GM06990 (cell line): ENCODE measurements around the gene SLC43A2.

ENCODE experiments used
- DNase-seq: peaks from one replicate; pipeline ENCODE4 v3.0.0-alpha.2; 2011; ENCODE audit not compliant: insufficient read length; ENCODE audit errors: extremely low read depth
- H3K27me3 ChIP-seq: replicated peaks from 2 replicates; pipeline ENCODE4 v1.6.0; 2011; ENCODE audit warnings: low read length; ENCODE audit not compliant: control insufficient read depth, insufficient read depth
- H3K36me3 ChIP-seq: 2 replicates; pipeline ENCODE4 v1.5.1; 2011; ENCODE audit warnings: low read length; ENCODE audit not compliant: control insufficient read depth, insufficient read depth
- H3K4me3 ChIP-seq: replicated peaks from 2 replicates; pipeline ENCODE4 v1.5.1; 2011; ENCODE audit warnings: low read depth, mild to moderate bottlenecking, control low read depth, low read length
- TF ChIP-seq, protein P1 (sequence below): IDR thresholded peaks from 2 replicates; pipeline ENCODE4 v1.5.1; 2011; ENCODE audit warnings: low read length, control low read depth, mild to moderate bottlenecking, inconsistent platforms; ENCODE audit not compliant: insufficient read depth, poor library complexity, severe bottlenecking

Gene SLC43A2

DNA sequence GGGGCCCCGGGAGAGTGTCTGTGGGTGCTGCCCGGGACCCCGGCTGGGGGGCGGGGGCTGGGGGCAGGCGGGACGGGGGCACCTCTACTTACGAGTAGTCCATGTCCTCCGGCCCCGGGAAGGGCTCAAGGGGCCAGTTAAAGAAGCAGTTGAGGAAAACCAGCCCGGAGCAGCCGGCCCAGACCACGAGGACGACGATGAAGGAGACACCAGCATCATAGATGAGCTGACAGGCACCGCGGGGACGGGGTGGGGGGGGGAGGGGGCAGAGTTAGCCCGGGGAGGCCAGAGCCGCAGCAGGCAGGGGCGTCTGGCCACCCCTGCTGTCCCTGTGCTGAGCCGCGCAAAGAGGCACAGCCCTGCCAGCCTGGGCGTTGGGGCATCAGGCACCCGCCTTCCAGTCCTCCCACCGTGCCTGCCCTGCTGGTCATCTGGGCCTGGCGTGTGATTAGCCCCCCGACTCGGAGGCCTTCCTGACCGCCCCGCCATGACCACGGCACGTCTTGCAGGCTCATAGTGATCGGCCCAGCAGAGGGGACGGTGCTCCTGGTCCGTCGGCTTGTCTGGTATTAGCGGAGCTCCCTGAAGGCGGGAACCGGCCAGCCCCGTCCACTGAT is 37.1 kb downstream of the SLC43A2 start:
- TF ChIP-seq, protein P1, sequence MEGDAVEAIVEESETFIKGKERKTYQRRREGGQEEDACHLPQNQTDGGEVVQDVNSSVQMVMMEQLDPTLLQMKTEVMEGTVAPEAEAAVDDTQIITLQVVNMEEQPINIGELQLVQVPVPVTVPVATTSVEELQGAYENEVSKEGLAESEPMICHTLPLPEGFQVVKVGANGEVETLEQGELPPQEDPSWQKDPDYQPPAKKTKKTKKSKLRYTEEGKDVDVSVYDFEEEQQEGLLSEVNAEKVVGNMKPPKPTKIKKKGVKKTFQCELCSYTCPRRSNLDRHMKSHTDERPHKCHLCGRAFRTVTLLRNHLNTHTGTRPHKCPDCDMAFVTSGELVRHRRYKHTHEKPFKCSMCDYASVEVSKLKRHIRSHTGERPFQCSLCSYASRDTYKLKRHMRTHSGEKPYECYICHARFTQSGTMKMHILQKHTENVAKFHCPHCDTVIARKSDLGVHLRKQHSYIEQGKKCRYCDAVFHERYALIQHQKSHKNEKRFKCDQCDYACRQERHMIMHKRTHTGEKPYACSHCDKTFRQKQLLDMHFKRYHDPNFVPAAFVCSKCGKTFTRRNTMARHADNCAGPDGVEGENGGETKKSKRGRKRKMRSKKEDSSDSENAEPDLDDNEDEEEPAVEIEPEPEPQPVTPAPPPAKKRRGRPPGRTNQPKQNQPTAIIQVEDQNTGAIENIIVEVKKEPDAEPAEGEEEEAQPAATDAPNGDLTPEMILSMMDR = no peak
- Histone ChIP-seq H3K4me3 (no peak overlapping the region), H3K27me3 (no peaks in the 10 kb centered on the region), H3K36me3 (peaks cover 19% of the 10 kb centered on the region)
- no peak for DNase-seq

DNA sequence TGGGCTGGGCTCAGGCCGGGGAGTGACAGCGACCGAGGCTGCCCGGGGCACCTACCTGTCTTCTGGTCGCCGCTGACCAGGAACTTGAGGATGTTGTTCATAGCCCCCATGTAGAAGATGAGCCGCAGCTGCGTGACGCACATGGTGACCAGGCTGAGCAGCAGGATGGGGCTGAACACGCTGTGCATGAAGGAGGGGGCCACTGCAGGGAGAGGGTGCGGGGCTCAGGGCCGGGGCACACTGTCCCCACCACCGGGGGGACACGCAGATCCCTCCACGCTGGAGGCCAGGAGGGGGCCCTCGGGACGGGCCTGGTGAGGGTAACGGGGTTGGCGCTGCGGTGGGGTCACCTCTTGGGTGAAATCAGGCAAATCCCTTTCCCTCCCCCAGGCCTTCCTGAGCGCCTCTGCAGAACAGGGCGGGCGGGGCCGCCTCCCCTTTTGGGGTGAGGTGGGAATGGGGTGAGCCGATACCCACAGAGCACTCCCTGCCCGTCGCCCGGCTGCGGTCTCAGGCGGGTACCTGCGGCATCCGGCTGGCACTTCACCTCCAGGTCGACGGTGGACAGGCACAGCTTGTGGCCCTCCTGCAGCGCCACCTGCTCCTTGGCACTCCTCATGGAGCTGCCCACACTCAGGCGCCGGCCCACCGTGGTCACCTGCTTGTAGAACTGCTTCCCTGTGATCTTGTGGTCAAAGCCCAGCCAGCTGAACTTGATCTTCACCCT is 37.7 kb downstream of the SLC43A2 start:
- H3K36me3 ChIP-seq = peaks cover 19% of the 10 kb centered on the region
- no peak overlapping the region for H3K4me3 ChIP-seq
- H3K27me3 ChIP-seq = no peaks in the 10 kb centered on the region
- TF ChIP-seq, protein P1 = no peak
- DNase-seq = no peak

DNA sequence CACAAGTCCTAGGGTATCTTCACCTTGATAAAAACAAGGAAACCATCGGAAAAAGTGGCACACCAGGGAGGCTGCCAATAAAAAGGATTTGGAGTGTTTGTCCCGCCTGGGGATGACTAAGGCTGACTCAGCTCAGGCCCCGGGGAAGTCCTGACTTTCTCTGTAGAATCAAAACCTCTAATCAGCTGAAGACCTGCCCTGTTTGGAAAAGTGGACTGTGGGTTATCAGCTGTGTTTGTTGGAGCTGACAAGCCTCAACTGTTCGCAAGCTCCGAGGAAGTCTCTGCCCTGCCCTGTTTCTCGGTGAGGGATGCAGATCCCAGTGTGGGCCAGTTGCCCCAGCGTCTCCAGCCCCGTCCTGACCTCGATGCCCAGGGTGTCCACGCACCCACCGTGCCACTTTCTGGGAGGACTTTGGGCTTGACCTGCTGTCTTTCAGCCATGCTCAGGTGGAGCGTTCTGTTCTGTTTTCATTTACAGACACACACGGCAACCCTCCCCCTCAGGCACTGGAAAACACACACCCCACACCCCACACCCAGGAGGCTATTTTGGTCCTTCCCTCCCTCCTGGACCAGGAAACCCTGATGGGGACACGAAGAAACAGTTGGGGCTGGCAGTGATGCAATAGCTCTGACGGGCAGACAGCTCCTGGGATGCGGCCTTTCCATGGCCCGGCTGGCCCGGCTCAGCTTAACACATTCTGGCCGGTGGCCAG is 38.4 kb downstream of the SLC43A2 start:
- Histone ChIP-seq H3K36me3 (peaks cover 19% of the 10 kb centered on the region), H3K4me3 (no peak overlapping the region), H3K27me3 (no peaks in the 10 kb centered on the region)
- no peak for DNase-seq
- TF ChIP-seq, protein P1 = no peak

DNA sequence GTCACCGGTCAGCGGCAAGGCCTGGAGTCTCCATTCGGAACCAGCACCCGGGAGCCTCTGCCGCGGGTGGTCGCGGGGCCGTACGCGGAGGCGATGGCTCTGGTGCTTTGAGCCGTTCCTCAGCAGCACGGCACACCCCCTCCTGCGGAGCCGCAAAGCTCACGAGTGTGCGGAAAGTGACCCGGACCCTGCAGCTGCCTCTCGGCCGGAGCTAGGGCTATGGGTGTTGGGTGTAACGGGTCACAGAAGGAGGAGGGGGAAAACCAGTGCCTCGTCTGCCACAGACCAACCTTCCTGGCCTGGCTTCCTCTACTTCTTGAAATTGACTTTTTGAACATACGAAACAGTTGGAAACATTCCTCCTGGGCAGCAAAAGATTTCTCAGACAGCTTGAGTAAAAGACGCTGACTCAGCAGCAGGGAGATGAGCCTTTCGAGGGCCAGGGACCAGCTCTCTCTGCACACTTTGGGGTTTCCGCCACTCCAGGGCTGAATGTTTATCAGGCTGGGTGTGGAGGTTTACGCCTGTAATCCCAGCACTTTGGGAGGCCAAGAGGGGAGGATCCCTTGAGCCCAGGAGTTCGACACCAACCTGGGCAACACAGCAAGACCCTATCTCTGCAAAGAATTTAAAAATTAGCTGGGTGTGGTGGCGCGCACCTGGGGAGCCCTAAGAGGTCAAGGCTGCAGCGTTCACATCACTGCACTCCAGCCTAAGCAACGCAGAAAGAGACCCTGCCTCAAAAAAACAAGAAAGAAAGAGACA is 39.6 kb downstream of the SLC43A2 start:
- Histone ChIP-seq H3K36me3 (peaks cover 22% of the 10 kb centered on the region), H3K4me3 (no peak overlapping the region), H3K27me3 (no peaks in the 10 kb centered on the region)
- TF ChIP-seq, protein P1 = no peak
- DNase-seq = no peak

DNA sequence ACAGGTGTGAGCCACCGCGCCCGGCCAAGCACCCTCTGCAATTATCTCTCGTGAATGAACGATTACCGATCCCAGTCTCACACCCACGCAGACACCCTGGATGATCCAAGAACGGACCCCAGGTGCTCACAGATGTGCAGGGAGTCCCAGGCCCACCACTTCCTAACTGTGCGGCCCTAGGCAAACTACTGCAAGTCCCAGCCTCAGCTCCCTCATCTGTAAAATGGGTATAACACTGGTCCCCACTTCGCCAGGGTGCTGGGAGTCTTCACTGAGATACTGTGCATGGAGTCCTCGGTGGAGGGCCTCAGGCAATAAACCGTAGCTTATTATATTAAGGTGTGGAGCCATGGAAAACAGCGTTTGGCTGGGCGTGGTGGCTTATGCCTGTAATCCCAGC is 44.5 kb downstream of the SLC43A2 start:
- H3K27me3 ChIP-seq = no peaks in the 10 kb centered on the region
- peaks cover 28% of the 10 kb centered on the region for H3K36me3 ChIP-seq
- DNase-seq = no peak
- H3K4me3 ChIP-seq = no peak overlapping the region
- TF ChIP-seq, protein P1 = no peak
